Superior temporal gyrus (tissue), 1 donor: ENCODE data around the gene CBR1.

Experiments used
- DNase-seq: peaks from one replicate; pipeline ENCODE4 v3.0.0-alpha.2; 2016; ENCODE audit errors: extremely low spot score

The CBR1 gene

GRCh38 chr21:36048357-36048756, 21.5 kb upstream of the CBR1 start:
- no peak for DNase-seq

GRCh38 chr21:36052860-36053714, 16.7 kb upstream of the CBR1 start:
- DNase-seq, result no peak

GRCh38 chr21:36053715-36054062, 16.1 kb upstream of the CBR1 start:
- DNase-seq, result no peak

DNA sequence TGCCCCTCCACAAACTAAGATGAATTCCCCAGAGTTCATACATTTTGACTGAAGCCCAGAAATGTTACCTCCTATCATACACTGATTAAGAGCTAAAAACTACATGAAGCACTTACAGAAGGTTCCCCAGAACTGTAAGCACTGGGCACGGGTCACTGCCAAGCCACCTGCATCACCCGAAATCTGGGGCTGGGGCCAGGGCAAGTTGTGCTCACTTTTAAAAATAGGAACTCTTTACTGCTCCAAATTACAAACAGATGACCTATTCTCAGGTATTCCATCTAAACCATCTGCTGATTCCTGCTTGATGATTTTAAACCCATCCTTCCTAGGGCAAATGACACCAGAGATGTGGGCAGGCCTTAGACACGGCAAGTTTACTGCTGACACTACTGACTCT, 14.3 kb upstream of the CBR1 start:
- DNase-seq, result no peak

DNA sequence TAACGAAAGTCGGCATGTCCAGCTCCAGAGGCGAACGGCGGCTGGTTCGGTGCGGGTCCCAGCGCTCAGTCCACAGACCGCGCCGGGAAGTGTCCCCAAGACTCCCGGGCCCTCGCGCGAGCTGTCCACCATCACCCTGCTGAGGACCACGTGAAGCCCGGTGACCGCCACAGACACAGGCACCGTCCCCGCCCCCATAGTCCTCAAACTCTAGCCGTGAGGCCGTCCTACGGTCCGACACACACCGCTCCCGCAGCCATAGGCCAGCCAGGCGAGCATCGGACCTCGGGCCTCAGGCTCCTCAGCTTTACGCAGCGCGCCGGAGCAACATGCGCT, 10.0 kb upstream of the CBR1 start:
- DNase-seq, result no peak

GRCh38 chr21:36060159-36060921, 9.5 kb upstream of the CBR1 start, which contains the start of gene SETD4:
Gene SETD4, minus strand, starts transcription at chr21:36060526. Its CDS starts 1,638 bp downstream, at chr21:36058888.
- peak; percentile 95 for DNase-seq

DNA sequence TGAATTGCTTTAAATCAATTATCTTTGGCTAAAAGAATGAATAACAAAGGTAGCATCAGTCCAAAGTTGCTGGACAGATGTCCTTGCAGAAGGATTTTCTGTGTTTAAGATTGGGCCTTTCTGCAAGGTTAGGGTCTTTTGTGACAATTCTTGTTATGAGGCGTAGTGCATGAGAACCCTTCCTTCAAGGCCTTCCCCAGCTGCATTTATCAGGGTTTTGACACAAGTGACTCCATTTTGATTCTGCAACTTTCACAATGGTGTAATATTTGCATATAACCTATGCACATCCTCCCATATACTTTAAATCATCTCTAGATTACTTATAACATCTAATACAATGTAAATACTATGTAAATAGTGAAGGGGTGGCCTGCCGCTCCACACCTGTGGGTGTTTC, 8.4 kb upstream of the CBR1 start:
- DNase-seq, result no peak

DNA sequence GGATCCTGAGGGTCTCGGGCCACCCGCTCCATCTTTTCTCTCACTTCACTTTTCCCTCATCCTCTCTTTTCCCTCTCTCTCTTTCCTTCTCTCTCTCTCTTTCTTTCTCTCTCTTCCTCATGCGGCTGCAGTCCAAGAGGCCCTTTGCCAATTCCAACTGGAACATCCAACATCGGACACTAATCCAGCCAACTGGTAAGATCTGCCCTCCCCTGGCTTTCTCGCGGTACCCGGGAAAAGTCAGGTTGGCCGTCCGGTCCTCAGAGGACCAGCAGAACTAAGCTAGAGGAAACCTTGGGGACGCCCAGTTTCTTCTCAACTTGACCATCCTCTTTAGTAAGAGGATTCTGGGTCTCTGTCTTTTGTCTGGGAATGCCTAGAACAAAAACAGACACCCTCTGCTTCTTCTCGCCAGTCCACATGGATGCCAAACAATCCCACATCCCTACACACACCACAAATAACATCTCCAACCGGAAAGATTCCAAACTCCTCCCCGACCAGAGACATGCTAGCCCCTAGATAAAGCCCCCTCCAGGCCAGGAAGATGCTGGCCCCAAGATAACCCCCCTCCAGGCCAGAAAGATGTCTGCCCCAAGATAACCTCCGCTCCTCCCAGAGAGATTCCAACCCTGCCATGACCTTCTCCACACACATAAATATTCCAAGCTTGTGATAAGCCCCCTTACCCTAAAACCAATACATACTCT, 6.3 kb upstream of the CBR1 start:
- no peak for DNase-seq

GRCh38 chr21:36064085-36064460, 5.8 kb upstream of the CBR1 start:
- DNase-seq, result no peak

- no peak for DNase-seq
Observed at GRCh38 chr21:36065497-36066036, 4.3 kb upstream of the CBR1 start.

- DNase-seq, result no peak
Observed at GRCh38 chr21:36068748-36069398, 951 bp upstream of the CBR1 start.

- no peak for DNase-seq
Observed at GRCh38 chr21:36070999-36071398, 1.2 kb downstream of the CBR1 start.

- DNase-seq, result peak; percentile 13
Observed at GRCh38 chr21:36072453-36073162, 2.8 kb downstream of the CBR1 start.

GRCh38 chr21:36073181-36073580, 3.4 kb downstream of the CBR1 start:
- peak; percentile 69 for DNase-seq

- DNase-seq, result peak; percentile 39
Observed at GRCh38 chr21:36073911-36074310, 4.1 kb downstream of the CBR1 start.

GRCh38 chr21:36075171-36075570, 5.3 kb downstream of the CBR1 start:
- DNase-seq, result peak; percentile 92

DNA sequence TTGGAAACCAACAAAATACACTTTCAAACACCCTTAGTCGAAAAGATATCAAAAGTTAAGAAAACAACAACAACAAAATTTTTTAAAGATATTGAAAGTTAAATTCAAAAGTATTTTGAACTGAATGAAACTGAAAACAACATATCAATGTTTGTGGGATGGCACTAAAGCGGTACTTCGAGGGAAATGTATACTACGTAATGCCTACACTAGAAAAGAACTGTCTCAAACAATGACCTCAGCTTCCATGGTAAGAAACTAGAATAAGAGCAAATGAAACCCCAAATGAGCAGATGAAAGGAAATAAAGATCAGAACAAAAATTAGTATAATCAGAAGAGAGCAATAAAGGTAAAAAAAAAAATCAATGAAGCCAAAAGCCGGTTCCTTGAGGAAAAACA, 6.1 kb downstream of the CBR1 start:
- DNase-seq, result no peak

DNA sequence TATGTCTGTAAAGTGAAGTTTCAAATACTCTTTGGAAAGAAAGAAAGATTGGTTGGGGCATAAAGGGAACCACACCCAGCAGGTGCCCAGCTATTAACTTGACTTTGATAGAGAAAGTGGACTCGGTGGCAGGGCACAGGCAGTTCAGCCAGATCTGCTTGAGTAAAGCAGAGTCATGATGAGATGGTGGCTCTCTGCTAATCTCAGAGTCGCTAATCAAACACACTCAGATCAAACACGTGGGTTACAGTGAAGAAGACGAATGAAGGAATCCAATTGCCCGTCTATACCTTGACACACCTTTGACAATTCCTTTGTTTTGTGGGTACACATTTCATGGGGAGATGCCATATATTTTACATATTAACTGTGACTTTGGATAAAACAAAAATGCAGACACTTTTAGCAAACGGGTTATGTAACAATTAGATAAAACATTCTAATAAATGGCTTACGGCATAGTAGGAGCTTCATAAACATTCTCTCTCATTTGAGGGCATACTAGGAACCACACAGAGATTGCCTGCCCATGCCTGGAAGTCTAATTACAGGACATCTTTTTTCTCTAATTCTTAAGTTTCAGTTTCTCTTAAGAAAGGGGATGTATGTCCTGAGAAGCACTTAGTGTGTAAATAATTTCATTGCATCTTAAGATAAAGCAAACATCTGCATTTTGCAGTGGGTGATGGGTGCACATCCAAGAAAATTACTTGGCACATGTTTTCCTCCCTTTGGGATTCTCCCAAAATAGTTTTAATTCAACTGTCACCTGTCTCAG, 7.2 kb downstream of the CBR1 start:
- DNase-seq, result peak; percentile 19

DNA sequence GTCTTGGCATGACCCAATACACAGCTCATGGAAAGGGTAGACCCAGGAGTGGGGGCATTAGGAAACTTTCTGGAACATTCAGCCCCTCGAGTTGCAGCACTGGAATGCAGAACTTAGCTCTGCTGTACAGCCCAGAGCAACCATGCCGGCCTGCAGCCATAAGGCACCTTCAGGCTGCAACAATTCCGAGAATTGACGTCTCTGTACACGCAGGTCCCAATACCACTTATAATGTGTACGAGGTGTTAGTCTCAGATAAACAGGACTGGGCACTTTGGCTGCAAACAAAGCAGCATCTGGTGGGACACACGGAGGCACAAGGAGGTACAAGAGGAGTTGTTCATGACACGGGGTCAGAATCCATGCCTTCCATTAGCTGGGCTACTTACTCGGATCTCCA, 7.9 kb downstream of the CBR1 start:
- no peak for DNase-seq

GRCh38 chr21:36079010-36079649, 9.3 kb downstream of the CBR1 start:
- peak; percentile 11 for DNase-seq
